Gastrocnemius medialis (tissue), 4 donors: Measurements from ENCODE around the gene IL26. TPM values are rescaled to one million over a fixed set of nuclear protein-coding genes. Genes with fewer than 3 reads are reported as not detected.

Source experiments
- ATAC-seq, 2 donors: fragments of 150-250 bp; one replicate each; pipeline ENCODE4 v1.9.1; 2016
- DNase-seq, 2 donors: peaks; one replicate each; pipeline ENCODE4 v3.0.0-alpha.2; 2019
- H3K27ac ChIP-seq, 4 donors: fragments of 200-600 bp; sonication (generic); 1 replicate in 1 of 4; 2 replicates in 3 of 4; pipeline ENCODE4 v1.5.1; 2016 to 2018; ENCODE audit warnings: mild to moderate bottlenecking in 2 of 4, moderate library complexity in 1 of 4
- H3K27me3 ChIP-seq, 3 donors: fragments of 200-600 bp; sonication (generic) in 2 of 3; 1 replicate in 1 of 3; 2 replicates in 2 of 3; pipeline versions ENCODE4 v1.5.1 to v1.6.0; 2016 to 2019; ENCODE audit warnings: mild to moderate bottlenecking in 1 of 3, moderate library complexity in 1 of 3
- H3K36me3 ChIP-seq, 2 donors: fragments of 200-600 bp; sonication (generic) in 1 of 2; one replicate each; pipeline ENCODE4 v1.5.1; 2017 to 2018
- H3K4me1 ChIP-seq, 2 donors: fragments of 200-600 bp; sonication (generic) in 1 of 2; one replicate each; pipeline ENCODE4 v1.5.1; 2016 to 2017; ENCODE audit warnings: mild to moderate bottlenecking in 2 of 2
- H3K4me3 ChIP-seq, 4 donors: fragments of 200-600 bp; sonication (generic) in 3 of 4; 1 replicate in 1 of 4; 2 replicates in 3 of 4; pipeline ENCODE4 v1.5.1; 2016 to 2019; ENCODE audit warnings: mild to moderate bottlenecking in 2 of 4
- H3K9me3 ChIP-seq, 3 donors: fragments of 200-600 bp; sonication (generic) in 2 of 3; 1 replicate in 1 of 3; 2 replicates in 2 of 3; pipeline ENCODE4 v1.5.1; 2016 to 2019
- CTCF ChIP-seq, 5 experiments: fragments of 450-650 bp in 3 of 5; fragments of 200-600 bp in 2 of 5; sonication (generic) in 2 of 5; IDR thresholded peaks in 4 of 5; conservative IDR thresholded peaks in 1 of 5; 1 replicate in 4 of 5; 2 replicates in 1 of 5; pipeline ENCODE4 v1.5.1; 2016 to 2019; ENCODE audit warnings: antibody characterized with exemption in 5 of 5, mild to moderate bottlenecking in 3 of 5, moderate library complexity in 3 of 5
- POLR2A ChIP-seq, 2 donors: fragments of 450-650 bp; IDR thresholded peaks; one replicate each; pipeline ENCODE4 v1.6.1; 2017; ENCODE audit warnings: antibody characterized with exemption in 2 of 2, mild to moderate bottlenecking in 2 of 2, moderate library complexity in 2 of 2
- in situ Hi-C, 4 donors: fragments of 200-750 bp; cut with MboI; loops; one replicate each; pipeline versions ENCODE4 v1.15.0 to v1.8.0; 2017; ENCODE audit warnings: low sequenced_read_pairs in 4 of 4
- intact Hi-C: fragments of 100-400 bp; cut with DNase I; formaldehyde crosslinking; loops from one replicate; pipeline ENCODE4 v1.15.1; 2023; ENCODE audit warnings: low total_unique reads
- total RNA-seq, 4 donors: library from RNA; depleted of rRNA; stranded (reverse); fragments of >200 nt; gene quantifications; one replicate each; pipeline versions ENCODE4 v1.1.0 to v1.2.3, GENCODE V29; 2016

The IL26 gene
- total RNA-seq, 4 donors from 2014 or later = not detected

- Histone ChIP-seq H3K4me3 (no peak overlapping the region), H3K36me3 (no peaks in the 10 kb centered on the region), H3K4me1 (no peaks in the 10 kb centered on the region), H3K27ac (no peak overlapping the region), H3K27me3 (no peaks in the 10 kb centered on the region), H3K9me3 (no peaks in the 10 kb centered on the region)
- in situ Hi-C loops = no loop called here
- intact Hi-C loops = no loop called here
- DNase-seq (no peak), ATAC-seq (no peak)
- TF ChIP-seq POLR2A (IDR thresholded peaks at IDR 0.05) = no peak
- TF ChIP-seq CTCF (IDR thresholded peaks at IDR 0.05 in 4 of 5, conservative IDR thresholded peaks at IDR 0.05 in 1 of 5) = no peak
These were observed 19.8 kb upstream of the IL26 start for GRCh38 chr12:68245180-68246021.

GRCh38 chr12:68242777-68243176 lies 17.2 kb upstream of the IL26 start:
- no peak for TF ChIP-seq CTCF (IDR thresholded peaks at IDR 0.05 in 4 of 5, conservative IDR thresholded peaks at IDR 0.05 in 1 of 5)
- no peak for TF ChIP-seq POLR2A (IDR thresholded peaks at IDR 0.05)
- DNase-seq = no peak
- intact Hi-C loops = no loop called here

GRCh38 chr12:68240975-68241374 lies 15.4 kb upstream of the IL26 start:
- no peak for TF ChIP-seq CTCF (IDR thresholded peaks at IDR 0.05 in 4 of 5, conservative IDR thresholded peaks at IDR 0.05 in 1 of 5)
- no peak for TF ChIP-seq POLR2A (IDR thresholded peaks at IDR 0.05)
- in situ Hi-C loops (no loop called here), intact Hi-C loops (no loop called here)
- DNase-seq (no peak), ATAC-seq (no peak)
- Histone ChIP-seq H3K4me1 (peaks cover 8% of the 10 kb centered on the region in 2 donors), H3K27me3 (no peaks in the 10 kb centered on the region), H3K4me3 (no peak overlapping the region), H3K9me3 (no peaks in the 10 kb centered on the region), H3K27ac (no peak overlapping the region), H3K36me3 (no peaks in the 10 kb centered on the region)

More at GRCh38 chr12:68242777-68243176, 17.2 kb upstream of the IL26 start:
- Histone ChIP-seq H3K9me3 (no peaks in the 10 kb centered on the region), H3K4me3 (no peak overlapping the region), H3K36me3 (no peaks in the 10 kb centered on the region), H3K27ac (no peak overlapping the region), H3K4me1 (peaks cover 0 to 2% of the 10 kb centered on the region in 2 donors), H3K27me3 (no peaks in the 10 kb centered on the region)
- ATAC-seq = no peak
- in situ Hi-C loops = no loop called here

GRCh38 chr12:68240079-68240478 lies 14.5 kb upstream of the IL26 start:
- H3K4me3 ChIP-seq = no peak overlapping the region
- TF ChIP-seq CTCF (IDR thresholded peaks at IDR 0.05 in 4 of 5, conservative IDR thresholded peaks at IDR 0.05 in 1 of 5) (no peak), POLR2A (IDR thresholded peaks at IDR 0.05) (no peak)
- no peaks in the 10 kb centered on the region for H3K9me3 ChIP-seq
- no peak overlapping the region for H3K27ac ChIP-seq
- peaks cover 8% of the 10 kb centered on the region in 2 donors for H3K4me1 ChIP-seq
- DNase-seq (no peak), ATAC-seq (no peak)
- intact Hi-C loops = no loop called here
- no peaks in the 10 kb centered on the region for H3K27me3 ChIP-seq
- in situ Hi-C loops = no loop called here
- no peaks in the 10 kb centered on the region for H3K36me3 ChIP-seq
